Measurements from ENCODE around the gene TCEA2.
A peak's percentile ranks its signal among the peaks of the same experiment; 100 is the strongest.

The TCEA2 gene
- total RNA-seq = 12.7 to 22.5 reads per million in 2 donors

DNA sequence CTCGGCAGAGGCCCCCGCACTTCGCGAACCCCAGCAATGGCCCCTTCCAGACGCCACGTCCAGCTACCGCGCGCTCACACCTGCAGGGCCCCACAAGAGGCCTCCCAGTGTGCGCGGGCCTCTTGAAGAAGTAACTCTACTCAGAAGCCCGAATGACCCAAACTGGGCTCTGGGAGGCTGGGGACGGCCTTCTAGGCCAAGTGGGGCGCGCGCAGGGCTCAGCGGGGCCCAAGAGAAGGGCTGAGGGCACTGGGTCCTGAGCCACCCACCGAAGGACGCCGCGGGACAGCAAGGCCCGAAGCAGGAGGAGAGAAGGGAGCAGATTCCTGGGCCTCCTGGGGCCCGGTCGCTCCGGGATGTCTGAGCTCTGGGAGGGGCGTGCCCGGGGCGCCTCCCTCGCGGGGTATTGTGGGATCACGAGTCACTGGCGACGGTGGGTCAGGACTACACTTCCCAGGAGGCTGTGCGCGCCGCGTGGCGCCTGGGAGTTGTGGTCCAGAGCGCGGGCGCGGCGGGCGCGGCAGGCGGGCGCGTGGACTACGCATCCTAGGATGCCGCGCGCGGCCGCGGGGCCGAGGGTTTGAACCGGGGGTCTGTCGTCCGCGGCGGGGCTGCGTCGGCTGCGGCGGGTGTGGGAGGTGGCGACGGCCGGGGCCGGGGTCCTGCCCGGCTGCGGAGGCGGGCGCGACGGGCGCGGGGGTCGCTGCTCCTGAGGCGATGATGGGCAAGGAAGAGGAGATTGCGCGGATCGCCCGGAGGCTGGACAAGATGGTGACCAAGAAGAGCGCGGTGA lies at the start of gene TCEA2:
TCEA2 (plus strand) TSS at position 603 of the 793 bp plus-strand sequence; CDS start at position 718, 115 bp downstream.
- peak; percentile 82 for DNase-seq

DNA sequence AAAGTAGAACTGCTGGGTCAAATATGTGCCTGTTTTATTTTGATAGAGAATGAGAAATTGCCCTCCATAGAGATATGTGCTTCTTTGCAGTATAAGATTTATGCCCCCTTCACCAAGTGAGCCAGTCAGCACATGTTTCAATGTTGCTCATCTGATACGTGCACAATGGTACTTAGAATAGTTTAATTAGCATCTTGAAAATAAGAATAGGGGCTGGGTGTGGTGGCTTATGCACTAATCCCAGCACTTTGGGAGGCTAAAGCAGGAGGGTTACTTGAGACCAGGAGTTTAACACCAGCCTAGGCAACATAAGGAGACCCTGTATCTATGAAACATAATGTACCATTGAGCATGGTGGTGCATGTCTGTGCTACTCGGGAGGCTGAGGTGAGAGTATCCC lies 47.4 kb upstream of the TCEA2 start:
- no peak for DNase-seq

DNA sequence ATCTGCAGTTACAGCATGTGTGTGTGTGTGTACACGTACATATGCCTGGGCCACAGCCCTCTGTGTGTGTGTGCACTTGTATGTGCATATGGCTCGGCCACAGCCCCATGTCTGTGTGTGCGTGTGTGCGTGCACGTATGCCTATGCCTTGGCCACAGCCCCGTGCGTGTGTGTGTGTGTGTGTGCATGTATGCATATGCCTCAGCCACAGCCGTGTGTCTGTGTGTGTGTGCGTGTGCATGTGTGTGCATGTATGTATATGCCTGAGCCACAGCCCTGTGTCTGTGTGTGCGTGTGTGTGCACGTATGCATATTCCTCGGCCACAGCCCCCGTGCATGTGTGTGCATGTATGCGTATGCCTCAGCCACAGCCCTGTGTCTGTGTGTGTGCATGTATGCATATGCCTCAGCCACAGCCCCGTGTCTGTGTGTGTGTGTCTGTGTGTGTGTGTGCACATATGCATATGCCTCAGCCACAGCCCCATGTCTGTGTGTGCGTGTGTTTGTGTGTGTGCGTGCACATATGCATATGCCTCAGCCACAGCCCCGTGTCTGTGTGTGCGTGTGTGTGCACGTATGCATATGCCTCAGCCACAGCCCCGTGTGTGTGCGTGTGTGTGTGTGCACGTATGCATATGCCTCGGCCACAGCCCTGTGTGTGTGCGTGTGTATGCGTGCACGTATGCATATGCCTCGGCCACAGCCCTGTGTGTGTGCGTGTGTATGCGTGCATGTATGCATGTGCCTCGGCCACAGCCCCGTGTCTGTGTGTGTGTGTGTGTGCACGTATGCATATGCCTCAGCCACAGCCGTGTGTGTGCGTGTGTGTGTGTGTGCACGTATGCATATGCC lies 41.6 kb upstream of the TCEA2 start:
- DNase-seq = no peak

DNA sequence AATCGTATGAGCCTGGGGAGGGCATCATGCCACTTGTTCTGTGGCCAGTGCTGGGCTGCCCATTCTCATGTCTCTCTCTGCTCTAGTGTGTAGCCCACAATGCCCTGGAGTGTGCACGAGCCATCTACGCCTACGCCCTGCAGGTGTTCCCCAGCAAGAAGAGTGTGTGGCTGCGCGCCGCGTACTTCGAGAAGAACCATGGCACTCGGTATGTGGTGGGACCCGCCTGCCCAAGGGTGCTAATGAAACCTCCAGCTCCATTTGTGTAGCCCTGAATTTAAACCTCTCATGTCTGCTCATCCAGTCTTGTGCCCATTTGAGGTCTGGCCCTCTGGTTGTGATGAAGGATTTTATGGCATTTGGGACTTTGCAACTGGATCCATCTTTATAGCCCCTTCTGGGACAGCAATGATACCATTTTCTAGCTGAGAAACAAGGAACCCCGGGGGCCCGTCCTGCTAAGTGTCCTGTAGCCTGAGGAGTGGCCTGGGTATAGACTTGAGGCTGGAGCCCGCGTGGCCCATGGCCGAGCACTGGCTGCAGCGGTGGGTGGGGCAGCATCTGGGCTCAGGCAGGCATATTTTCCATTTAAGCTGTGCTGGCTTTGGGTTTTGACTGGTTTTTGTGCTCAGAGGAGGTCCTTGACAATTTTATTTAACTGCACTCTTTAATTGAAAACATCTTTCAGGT lies 40.2 kb upstream of the TCEA2 start:
- no peak for DNase-seq

DNA sequence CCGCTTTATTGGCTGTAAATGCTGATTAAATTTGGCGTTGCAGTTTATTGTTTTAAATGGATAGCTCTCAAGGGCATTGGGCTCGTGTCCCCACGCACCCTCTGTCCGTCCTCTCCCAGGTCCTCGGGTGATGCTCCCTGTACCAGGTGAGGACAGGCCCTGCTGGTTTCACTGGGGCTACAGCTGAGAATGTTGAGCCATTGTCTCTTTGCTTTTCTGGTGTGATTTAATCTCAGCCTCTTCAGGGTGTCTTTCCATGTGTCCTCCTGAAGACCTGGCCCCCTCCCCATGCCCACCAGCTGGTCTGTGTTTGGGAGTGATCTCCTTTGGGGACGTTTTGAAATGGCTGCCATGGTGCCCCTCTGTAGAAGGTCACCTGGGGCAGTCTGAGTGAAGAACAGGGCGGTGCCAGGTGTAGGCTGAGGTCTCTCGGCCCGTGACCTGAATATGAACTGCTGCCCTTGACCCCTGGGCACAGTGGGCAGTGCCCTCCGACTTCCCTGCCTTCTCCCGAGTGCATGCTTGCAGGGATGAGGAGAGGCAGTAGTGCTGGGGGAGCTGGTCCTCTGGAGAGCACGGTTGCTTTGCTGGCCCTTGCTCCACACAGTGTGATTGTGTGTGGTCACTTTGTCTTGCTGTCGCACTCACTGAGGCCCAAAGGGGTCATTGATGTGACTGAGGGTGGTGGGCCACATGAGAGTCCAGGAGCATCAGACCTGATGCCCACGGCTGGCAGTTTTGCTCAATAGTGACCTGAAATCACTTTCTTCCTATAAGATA lies 39.4 kb upstream of the TCEA2 start:
- DNase-seq = no peak

DNA sequence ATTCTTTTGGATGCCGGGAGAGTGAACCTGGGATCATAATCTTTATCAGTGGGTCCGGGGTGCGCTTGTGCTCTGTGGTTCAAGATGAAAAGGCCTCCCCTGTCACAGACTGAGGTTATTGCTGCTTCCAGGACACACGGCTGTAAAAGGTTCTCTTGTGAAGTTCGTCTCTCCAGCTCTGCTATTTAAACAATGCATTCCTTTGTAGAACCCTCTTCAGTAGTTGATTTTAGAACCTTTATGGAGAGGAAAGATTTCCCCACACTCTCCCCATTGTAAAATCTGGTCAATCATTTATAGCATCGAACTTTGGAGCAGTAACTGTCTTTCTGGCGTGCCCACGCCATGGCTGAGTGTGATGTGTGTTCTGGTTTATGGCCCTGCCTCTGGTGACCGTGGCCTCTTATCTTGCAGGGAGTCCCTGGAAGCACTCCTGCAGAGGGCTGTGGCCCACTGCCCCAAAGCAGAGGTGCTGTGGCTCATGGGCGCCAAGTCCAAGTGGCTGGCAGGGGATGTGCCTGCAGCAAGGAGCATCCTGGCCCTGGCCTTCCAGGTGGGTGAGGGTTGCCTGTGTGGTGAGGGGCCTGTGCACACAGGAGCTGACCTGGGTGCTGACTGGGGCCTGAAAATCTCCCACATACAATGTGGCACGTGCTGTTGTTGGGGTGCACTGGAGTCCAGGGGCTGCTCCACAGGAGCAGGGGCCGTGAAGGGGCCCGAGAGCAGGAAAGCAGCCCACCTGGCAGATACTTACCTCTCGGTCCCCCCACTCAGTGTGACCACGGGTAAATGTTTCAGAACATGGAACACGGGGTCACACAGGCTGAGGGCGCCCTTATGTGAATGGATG lies 38.6 kb upstream of the TCEA2 start:
- no peak for DNase-seq

DNA sequence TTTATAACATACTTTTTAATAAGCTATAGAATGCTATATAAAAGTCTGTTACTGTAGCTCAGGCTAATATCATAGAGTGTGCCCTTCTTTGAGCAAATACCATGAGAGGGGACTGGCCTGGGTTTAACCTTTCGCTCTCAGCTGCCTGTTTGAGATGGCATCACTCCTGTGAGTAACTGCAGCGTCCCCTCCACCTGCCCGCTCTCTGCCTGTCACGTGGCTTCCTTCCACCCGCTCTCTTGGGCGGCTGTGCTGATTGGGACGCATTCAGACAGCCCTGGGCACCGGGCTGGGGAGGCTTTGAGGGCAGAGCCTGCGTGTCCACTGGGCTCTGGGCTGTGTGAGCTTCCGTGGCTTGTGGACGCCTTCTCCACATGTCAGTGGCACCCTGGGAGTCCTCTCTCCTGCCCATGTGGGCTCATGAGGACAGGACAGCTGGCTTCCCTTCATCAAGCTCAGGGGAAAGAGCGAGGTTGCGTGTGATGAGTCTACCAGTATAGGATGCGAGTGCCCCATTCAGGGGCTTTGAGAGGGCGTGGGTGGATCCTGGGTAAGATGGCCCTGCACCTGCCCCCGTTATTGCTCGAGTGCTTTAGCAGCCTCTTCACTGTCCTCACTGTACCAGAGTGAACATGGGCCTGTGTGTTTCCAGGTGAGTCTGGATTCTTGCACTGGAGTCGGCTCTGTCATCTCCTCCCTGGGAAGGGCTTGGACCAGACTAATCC lies 37.7 kb upstream of the TCEA2 start:
- DNase-seq = no peak

DNA sequence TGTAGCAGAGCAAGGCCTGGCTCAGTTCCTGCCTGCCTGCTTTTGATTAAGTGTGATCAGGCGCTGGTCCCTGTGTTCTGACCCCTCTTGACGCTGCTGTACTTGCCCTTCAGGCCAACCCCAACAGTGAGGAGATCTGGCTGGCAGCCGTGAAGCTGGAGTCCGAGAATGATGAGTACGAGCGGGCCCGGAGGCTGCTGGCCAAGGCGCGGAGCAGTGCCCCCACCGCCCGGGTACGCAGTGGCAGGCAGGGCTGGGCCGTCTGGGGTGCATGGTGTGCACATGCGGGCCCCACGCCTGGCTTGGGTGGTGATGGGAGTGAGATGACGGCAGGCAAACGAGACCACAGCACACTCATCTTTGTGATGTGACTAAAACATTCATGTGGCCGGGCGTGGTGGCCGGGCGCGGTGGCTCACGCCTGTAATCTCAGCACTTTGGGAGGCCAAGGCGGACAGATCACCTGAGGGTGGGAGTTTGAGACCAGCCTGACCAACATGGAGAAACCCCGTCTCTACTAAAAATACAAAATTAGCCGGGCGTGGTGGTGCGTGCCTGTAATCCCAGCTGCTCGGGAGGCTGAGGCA lies 37.1 kb upstream of the TCEA2 start:
- DNase-seq = no peak

DNA sequence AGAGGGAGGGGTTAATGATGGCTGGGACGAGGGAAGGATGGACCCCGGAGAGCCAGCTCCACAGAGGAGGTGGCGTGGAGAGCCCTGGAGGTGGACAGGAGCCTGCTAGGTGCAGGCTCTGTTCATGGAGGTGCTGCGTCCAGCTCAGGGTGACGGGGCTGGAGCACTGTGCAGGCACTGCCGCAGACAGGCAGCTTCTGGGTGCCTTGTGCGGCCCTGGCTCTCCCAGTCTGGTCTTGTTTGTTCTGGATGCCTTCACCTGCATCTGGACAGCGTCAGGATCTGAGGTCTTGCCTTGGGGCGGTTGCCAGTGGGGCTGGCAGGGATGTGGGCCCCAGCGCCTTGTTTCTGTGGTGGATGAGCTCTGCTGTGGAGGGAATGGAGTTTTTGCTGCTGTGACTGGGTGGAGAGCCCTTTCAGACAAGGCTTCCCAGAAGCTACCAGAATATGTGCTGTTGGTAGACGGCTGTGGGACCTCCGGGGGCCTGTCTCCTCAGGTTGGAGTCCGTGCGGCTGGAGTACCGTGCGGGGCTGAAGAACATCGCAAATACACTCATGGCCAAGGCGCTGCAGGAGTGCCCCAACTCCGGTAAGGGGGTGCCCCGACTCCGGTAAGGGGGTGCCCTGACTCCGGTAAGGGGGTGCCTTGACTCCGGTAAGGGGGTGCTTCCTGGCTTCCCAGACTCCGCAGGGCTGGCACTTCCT lies 34.9 kb upstream of the TCEA2 start:
- no peak for DNase-seq

DNA sequence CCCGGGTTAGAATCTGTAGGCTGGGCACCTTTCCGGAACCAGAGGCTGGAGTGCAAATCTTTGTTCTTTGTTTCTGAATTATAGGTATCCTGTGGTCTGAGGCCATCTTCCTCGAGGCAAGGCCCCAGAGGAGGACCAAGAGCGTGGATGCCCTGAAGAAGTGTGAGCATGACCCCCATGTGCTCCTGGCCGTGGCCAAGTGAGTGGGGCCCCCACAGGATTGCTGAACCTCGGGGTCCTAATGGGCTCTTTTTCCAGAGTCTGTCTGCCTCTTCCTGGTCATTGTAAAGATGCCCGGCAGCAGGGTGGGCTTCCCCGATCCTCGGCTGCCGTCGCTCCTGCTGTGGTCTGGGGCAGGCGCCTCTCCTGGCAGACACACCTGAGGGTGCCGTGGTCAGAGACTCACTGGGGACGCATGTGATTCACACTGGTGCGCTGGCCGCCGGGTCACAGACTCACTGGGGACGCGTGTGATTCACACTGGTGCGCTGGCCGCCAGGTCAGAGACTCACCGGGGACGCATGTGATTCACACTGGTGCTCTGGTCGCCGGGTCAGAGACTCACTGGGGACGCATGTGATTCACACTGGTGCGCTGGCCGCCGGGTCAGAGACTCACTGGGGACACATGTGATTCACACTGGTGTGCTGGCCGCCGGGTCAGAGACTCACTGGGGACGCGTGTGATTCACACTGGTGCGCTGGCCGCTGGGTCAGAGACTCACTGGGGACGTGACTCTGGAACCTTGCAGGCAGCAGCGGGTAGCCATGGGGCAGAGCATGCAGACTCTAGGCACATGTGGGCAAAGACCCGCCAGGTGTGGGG lies 33.5 kb upstream of the TCEA2 start:
- DNase-seq = no peak

DNA sequence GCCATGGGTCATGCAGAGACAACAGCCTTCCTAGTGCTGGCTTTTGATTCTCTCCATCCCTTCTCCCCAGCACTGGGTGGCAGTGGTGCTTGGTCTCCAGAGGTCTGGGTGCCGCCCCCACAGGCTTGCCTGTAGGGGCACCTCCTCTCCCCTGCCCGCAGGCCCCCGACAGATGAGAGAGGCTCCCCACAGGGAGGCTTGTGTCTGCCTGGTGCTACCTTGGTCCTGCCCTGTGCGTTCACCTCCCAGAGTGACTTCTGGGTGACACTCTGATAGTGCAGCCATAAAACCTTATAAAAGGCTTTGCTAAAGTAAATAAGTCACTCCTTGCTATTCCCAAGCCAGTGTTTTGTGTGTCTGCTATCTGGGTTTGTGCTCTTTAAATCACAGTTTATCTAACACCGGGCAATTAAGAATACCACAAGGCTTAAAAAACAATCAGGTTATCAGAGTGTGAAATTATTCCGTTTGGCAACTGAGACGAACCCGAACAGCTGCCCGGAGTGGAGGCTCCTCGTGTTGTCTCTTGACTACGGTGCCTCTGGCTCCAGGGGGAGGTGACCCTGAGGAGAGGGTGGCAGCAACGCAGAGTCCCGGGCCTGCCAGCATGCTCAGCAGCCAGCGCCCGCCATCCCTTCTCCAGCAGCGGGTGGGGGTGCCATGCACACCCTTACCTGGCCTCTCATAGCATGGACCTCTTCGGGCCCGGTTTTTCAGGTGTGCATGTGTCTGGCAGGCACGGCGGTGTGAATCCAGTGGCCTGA lies 32.4 kb upstream of the TCEA2 start:
- DNase-seq = no peak

DNA sequence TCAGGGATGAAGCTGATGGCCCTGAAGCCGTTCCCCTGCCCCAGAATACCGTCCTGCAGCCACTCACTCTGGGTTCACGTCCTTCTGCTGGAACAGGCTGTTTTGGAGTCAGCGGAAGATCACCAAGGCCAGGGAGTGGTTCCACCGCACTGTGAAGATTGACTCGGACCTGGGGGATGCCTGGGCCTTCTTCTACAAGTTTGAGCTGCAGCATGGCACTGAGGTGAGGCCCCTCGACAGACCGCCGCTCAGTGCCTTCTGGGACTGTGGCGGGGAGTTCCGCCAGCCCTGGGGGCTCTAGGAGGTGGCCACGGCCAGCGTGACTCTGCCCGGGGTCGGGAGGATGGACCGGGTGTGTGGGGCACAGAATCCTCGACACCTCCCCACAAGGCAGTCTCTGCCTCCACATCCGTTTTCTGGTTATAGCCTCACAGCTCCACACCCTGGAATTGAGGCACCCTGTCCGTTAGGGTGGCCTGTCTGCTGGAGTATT lies 31.1 kb upstream of the TCEA2 start:
- no peak for DNase-seq

DNA sequence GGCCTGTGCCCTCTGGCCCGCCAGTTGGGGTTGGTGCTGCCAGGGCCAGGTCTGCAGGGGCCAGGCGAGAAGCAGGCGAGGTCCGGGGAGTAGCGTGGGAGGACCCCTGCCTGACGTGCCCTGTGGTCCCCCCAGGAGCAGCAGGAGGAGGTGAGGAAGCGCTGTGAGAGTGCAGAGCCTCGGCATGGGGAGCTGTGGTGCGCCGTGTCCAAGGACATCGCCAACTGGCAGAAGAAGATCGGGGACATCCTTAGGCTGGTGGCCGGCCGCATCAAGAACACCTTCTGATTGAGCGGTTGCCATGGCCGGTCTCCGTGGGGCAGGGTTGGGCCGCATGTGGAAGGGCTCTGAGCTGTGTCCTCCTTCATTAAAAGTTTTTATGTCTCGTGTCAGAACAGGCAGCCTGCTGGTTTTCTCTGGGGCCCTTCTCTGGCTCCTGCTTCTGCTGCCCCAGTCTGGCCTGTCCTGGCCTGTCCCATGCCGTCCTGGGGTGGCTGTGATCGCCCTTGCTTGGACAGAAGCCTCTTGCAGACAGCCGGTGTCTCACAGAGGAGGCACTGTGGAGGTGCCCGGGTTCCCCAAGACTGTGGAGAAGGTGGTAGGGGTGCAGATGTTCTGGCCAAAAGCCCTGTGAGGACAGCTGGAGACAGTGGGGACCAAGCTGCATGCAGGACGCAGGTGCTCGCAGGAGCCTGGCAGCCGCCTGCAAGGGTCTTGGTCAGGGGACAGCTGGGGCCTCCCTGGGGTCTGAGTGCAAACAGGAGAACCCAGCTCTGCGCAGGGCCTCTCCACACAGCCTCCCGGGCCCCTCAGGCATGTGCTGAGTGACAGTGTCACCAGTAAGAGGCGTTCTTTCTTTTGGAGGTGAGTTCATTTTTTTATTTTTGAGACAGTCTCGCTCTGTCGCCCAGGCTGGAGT lies 30.0 kb upstream of the TCEA2 start:
- no peak for DNase-seq

DNA sequence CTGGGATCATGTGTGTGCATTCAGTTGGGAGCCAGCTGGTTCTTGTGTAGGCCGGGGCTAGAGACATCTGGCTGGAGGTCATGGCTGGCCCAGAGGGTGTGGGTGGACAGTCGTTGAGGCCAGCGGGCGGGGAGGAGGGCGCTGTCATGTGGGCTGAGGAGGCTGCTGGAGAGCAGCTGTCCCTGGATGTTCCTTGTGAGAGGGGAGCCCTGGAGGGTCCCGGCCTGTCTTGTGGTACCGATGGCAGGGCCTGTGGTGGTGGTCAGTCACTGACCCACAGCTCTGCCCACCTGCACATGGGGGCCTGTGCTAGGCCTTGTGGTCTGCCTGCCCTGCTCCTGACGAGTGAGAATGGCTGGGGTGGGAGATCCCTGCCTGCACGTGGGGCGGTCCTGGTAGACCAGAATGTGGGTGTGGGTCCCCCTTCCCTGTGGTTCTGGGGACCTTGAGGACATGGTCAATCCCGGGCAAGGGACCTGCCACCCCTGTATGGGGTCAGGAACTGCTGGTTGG lies 29.0 kb upstream of the TCEA2 start:
- no peak for DNase-seq

DNA sequence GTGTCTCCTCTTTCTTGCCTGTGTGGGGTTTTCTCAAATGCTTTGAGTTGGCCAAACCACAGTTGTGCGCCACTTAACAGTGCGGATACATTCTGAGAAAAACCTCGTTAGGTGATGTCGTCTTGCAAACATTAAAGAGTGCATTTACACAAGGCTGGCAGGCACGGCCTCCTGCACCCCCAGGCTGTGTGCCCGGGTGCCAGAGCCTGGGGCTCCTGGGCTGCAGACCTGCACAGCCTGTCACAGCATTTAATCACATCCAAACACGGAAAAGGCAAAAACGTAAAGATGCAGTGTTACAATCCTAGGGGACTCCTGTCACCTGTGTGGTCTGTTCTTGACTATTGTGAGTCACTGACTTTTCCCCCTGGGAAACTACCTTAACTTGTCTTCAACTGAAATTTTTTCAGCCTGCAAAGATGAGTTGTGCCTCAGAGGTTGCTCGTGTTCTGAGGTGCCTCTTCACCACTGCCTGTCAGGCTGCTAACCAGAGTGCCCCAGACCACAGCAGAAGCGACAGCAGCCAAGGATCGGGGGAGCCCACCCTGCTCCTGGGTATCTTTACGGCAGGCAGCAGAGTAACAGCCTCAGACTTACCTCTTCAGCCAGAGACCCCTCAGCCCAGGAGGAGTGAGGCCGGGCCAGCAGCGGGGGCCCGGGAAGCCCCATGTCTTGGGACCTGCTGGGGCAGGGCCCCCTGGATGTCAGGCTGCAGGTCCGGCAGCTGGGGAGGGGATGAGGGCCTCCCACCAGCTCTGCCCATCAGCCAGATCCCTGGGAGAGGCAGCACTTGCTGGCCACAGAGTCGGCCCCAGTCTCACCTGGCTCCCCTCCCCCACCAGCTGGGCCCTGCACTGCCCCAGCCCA lies 27.7 kb upstream of the TCEA2 start:
- DNase-seq = no peak
